Endodermal cell (in vitro differentiated cells): ENCODE measurements around the gene ATP2B3. TPM values are rescaled to one million over a fixed set of nuclear protein-coding genes. Genes with fewer than 3 reads are reported as not detected.

Experiments used
- DNase-seq: peaks from one replicate; pipeline ENCODE4 v3.0.0-alpha.2; 2017
- H3K27ac ChIP-seq: 2 replicates; pipeline ENCODE4 v1.5.1; 2013; ENCODE audit warnings: mild to moderate bottlenecking, low read depth, low read length, moderate library complexity
- H3K27me3 ChIP-seq: 2 replicates; pipeline ENCODE4 v1.6.1; 2013; ENCODE audit warnings: mild to moderate bottlenecking, low read length, moderate library complexity; ENCODE audit not compliant: insufficient read depth, control insufficient read depth, poor library complexity, severe bottlenecking
- H3K36me3 ChIP-seq: 2 replicates; pipeline ENCODE4 v1.7.0; 2013; ENCODE audit warnings: mild to moderate bottlenecking, low read length, moderate library complexity; ENCODE audit not compliant: control insufficient read depth, insufficient read depth
- H3K4me1 ChIP-seq: one replicate; pipeline ENCODE4 v1.7.0; 2013; ENCODE audit warnings: low read length; ENCODE audit not compliant: control insufficient read depth, insufficient read depth
- H3K4me3 ChIP-seq: 2 replicates; pipeline ENCODE4 v1.5.1; 2013; ENCODE audit warnings: mild to moderate bottlenecking, low read length, moderate library complexity
- H3K9ac ChIP-seq: 2 replicates; pipeline ENCODE4 v1.6.1; 2013; ENCODE audit warnings: mild to moderate bottlenecking, low read length, moderate library complexity; ENCODE audit not compliant: poor library complexity, severe bottlenecking; ENCODE audit errors: extremely low read depth
- H3K9me3 ChIP-seq: 2 replicates; pipeline ENCODE4 v1.6.1; 2013; ENCODE audit warnings: mild to moderate bottlenecking, low read length, moderate library complexity; ENCODE audit not compliant: control insufficient read depth
- H3K27ac Mint-ChIP-seq: 2 replicates; pipeline ENCODE4 v1.8.0; 2020; ENCODE audit warnings: mixed read lengths
- H3K27me3 Mint-ChIP-seq: 2 replicates; pipeline ENCODE4 v1.8.0; 2021; ENCODE audit warnings: mild to moderate bottlenecking, mixed read lengths; ENCODE audit not compliant: insufficient read depth
- H3K36me3 Mint-ChIP-seq: 2 replicates; pipeline ENCODE4 v1.8.0; 2020; ENCODE audit warnings: low read depth, mixed read lengths
- H3K4me1 Mint-ChIP-seq: 2 replicates; pipeline ENCODE4 v1.8.0; 2020; ENCODE audit warnings: mixed read lengths
- H3K4me3 Mint-ChIP-seq: 2 replicates; pipeline ENCODE4 v1.8.0; 2020; ENCODE audit warnings: mild to moderate bottlenecking, moderate library complexity, mixed read lengths
- H3K9me3 Mint-ChIP-seq: 2 replicates; pipeline ENCODE4 v1.8.0; 2020; ENCODE audit warnings: mild to moderate bottlenecking, mixed read lengths
- WGBS, 2 experiments: methylation state at CpG; one replicate each; pipeline versions ENCODE4 v1.1.5 to v1.1.7; 2013; ENCODE audit warnings: missing lambda C conversion rate in 2 of 2, mixed read lengths in 1 of 2; ENCODE audit not compliant: insufficient coverage in 1 of 2, insufficient read length in 1 of 2; 5-methylcytosine and 5-hydroxymethylcytosine counted together
- long read RNA-seq, 4 experiments: library from polyadenylated mRNA in 2 of 4; library from RNA in 1 of 4; library from capped mRNA in 1 of 4; stranded (forward) in 3 of 4; unstranded in 1 of 4; transcript quantifications; one replicate each; pipeline ENCODE4 v2.0.0, GENCODE V29; 2020 to 2021; ENCODE audit warnings: inconsistent platforms in 1 of 4
- polyA plus RNA-seq, 2 experiments: library from polyadenylated mRNA; stranded (reverse); fragments of 50-300 nt; gene quantifications; one replicate each; pipeline ENCODE4 v1.2.3, GENCODE V29; 2013
- total RNA-seq, 2 donors: library from RNA; stranded (reverse); fragmentation: NEBNext Ultra II Directional in 1 of 2; extraction: Animal tissue kit (Norgen Biotek cat#: 25700) in 1 of 2; gene quantifications; 2 replicates in 1 of 2; 3 replicates in 1 of 2; pipeline ENCODE4 v1.2.1, GENCODE V29; 2021
- TF ChIP-seq, protein P1 (sequence below): fragments of 200-600 bp; sonication (generic); conservative IDR thresholded peaks from 2 replicates; pipeline ENCODE4 v1.5.0; 2021; ENCODE audit warnings: antibody characterized with exemption, mild to moderate bottlenecking

Gene ATP2B3
- total RNA-seq = not detected
- 0.39 TPM for polyA plus RNA-seq (2013, experiment 1 of 2)
- polyA plus RNA-seq (2013, experiment 2 of 2) = 0.37 TPM
- long read RNA-seq, experiment 1 = 0 reads
- long read RNA-seq, experiment 2, partial matches to known transcripts = 0 of 1 reads
- long read RNA-seq, experiment 2, other reads (novel, unspliced or antisense) = 1 of 1 reads
- long read RNA-seq, experiment 3 = 0 reads
- long read RNA-seq, experiment 4 = 0 reads

DNA sequence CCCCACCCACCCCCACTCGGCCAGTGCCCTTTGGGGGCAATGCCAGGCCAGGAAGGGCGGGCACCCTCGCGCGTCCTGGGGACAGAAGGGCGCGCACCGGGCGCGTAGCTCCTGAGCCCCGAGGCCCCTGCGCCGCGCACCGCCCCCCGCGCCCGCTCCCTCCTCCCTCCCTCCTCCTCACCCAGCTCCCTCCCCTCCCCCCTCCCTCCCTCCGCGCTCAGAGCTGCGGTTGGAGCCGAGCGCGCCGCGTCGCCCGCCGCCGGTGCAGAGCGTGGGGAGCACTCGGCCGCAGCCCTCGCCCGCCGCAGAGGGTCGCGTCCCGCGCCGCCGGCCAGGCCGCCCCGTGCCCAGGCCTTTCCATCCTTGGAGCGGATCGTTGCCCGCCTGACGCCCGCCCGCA is at the start of gene ATP2B3:
TSS of gene ATP2B3 (plus strand) at position 220 of the 400 bp plus-strand sequence. CDS start 18,606 bp downstream, outside the sequence.
- DNase-seq = peak; percentile 56
- 1% methylated on average over 32 of the region's 50 CpGs; no CpG with 5 or more reads in 1 of the 2 experiments for WGBS, 2 experiments
- H3K27me3 ChIP-seq = peaks cover 53% of the 10 kb centered on the region
- H3K9me3 Mint-ChIP-seq = peaks cover 50% of the 10 kb centered on the region
- TF ChIP-seq, protein P1, sequence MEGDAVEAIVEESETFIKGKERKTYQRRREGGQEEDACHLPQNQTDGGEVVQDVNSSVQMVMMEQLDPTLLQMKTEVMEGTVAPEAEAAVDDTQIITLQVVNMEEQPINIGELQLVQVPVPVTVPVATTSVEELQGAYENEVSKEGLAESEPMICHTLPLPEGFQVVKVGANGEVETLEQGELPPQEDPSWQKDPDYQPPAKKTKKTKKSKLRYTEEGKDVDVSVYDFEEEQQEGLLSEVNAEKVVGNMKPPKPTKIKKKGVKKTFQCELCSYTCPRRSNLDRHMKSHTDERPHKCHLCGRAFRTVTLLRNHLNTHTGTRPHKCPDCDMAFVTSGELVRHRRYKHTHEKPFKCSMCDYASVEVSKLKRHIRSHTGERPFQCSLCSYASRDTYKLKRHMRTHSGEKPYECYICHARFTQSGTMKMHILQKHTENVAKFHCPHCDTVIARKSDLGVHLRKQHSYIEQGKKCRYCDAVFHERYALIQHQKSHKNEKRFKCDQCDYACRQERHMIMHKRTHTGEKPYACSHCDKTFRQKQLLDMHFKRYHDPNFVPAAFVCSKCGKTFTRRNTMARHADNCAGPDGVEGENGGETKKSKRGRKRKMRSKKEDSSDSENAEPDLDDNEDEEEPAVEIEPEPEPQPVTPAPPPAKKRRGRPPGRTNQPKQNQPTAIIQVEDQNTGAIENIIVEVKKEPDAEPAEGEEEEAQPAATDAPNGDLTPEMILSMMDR = no peak
- no peaks in the 10 kb centered on the region for H3K4me1 ChIP-seq
- no peak within 1 kb of the TSS for H3K9ac ChIP-seq
- no peaks in the 10 kb centered on the region for H3K36me3 Mint-ChIP-seq
- H3K4me3 ChIP-seq = no peak within 1 kb of the TSS
- peak within 1 kb of the TSS; percentile 55 for H3K4me3 Mint-ChIP-seq
- H3K27ac ChIP-seq = no peak within 1 kb of the TSS
- H3K36me3 ChIP-seq = no peaks in the 10 kb centered on the region
- H3K27me3 Mint-ChIP-seq = peaks cover 60% of the 10 kb centered on the region
- no peaks in the 10 kb centered on the region for H3K4me1 Mint-ChIP-seq
- no peak within 1 kb of the TSS for H3K27ac Mint-ChIP-seq
- no peaks in the 10 kb centered on the region for H3K9me3 ChIP-seq

GRCh38 chrX:153468008-153468580 is 49.3 kb upstream of the ATP2B3 start:
- no peak overlapping the region for H3K27ac Mint-ChIP-seq
- TF ChIP-seq, protein P1 = no peak
- Histone ChIP-seq H3K4me3 (no peak overlapping the region), H3K9me3 (no peaks in the 10 kb centered on the region), H3K36me3 (no peaks in the 10 kb centered on the region), H3K9ac (no peak overlapping the region), H3K27me3 (no peaks in the 10 kb centered on the region), H3K4me1 (no peaks in the 10 kb centered on the region), H3K27ac (no peak overlapping the region)
- H3K4me3 Mint-ChIP-seq = no peak overlapping the region
- no peak for DNase-seq
- 94% methylated on average over 10 of the region's 12 CpGs; no CpG with 5 or more reads in 1 of the 2 experiments for whole genome bisulfite sequencing, 2 experiments
- peaks cover 3% of the 10 kb centered on the region for H3K36me3 Mint-ChIP-seq
- no peaks in the 10 kb centered on the region for H3K27me3 Mint-ChIP-seq
- H3K4me1 Mint-ChIP-seq = no peaks in the 10 kb centered on the region
- peaks cover 67% of the 10 kb centered on the region for H3K9me3 Mint-ChIP-seq

DNA sequence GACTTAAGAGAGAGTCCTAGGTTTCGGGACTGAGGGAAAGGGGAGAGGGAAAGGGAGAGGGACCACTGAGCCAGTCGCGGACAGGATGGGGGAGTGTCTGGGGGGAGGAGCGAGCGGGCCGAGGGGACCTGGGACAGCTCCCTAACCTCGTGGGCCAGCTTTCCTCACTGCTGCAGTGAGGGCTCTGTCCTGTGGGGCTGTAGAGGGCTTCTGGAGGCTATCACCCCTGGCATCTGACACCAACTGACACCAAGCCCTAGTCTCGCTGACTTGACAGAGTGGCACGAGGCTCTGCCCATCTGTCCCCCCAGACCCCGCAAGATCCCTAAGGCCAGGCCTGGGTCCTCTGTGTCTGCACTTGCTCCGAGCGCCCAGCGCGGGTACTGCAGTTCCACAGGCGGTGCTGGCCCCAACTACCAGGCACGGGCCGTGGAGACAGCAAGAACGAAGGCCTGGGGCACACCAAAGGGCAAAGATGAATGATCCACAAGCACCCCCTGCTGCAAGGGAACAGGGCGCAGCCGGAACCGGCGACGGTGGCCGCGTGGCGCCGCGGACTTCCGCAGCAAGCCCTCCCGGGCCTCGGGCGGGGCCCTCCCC is 47.5 kb upstream of the ATP2B3 start:
- H3K36me3 ChIP-seq = no peaks in the 10 kb centered on the region
- Mint-ChIP-seq H3K27ac (no peak overlapping the region), H3K36me3 (no peaks in the 10 kb centered on the region), H3K4me3 (peak overlapping the region; percentile 74), H3K27me3 (peaks cover 8% of the 10 kb centered on the region), H3K4me1 (no peaks in the 10 kb centered on the region), H3K9me3 (peaks cover 58% of the 10 kb centered on the region)
- peaks cover under 1% of the 10 kb centered on the region for H3K27me3 ChIP-seq
- peak; percentile 73 for DNase-seq
- 0% methylated on average over 6 to 30 of the region's 32 CpGs for WGBS, 2 experiments
- no peak overlapping the region for H3K27ac ChIP-seq
- H3K9me3 ChIP-seq = no peaks in the 10 kb centered on the region
- TF ChIP-seq, protein P1 = peak; percentile 45
- H3K4me3 ChIP-seq = peak overlapping the region; percentile 82
- no peaks in the 10 kb centered on the region for H3K4me1 ChIP-seq
- H3K9ac ChIP-seq = peak overlapping the region; percentile 25
